ENCODE measurements around the gene OR52M1. TPM values are rescaled to one million over a fixed set of nuclear protein-coding genes. Genes with fewer than 3 reads are reported as not detected.
"Not testable (repeated sequence)": the region's sequence is repeated elsewhere in the genome, so short reads cannot be mapped to it uniquely, and the experiment has no call there.

The OR52M1 gene, protein sequence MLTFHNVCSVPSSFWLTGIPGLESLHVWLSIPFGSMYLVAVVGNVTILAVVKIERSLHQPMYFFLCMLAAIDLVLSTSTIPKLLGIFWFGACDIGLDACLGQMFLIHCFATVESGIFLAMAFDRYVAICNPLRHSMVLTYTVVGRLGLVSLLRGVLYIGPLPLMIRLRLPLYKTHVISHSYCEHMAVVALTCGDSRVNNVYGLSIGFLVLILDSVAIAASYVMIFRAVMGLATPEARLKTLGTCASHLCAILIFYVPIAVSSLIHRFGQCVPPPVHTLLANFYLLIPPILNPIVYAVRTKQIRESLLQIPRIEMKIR
- not detected for polyA plus RNA-seq (ENCODE audit: insufficient read length in 10 of 10)
- long read RNA-seq, donor 1: 0 reads
- long read RNA-seq, donor 2: 0 reads
- long read RNA-seq, donor 3: 0 reads
- long read RNA-seq, donor 4: 0 reads
- long read RNA-seq, donor 5: 0 reads
- long read RNA-seq, donor 6: 0 reads
- long read RNA-seq, donor 7: 0 reads
- long read RNA-seq, donor 8: 0 reads
- long read RNA-seq, donor 9: 0 reads

DNA sequence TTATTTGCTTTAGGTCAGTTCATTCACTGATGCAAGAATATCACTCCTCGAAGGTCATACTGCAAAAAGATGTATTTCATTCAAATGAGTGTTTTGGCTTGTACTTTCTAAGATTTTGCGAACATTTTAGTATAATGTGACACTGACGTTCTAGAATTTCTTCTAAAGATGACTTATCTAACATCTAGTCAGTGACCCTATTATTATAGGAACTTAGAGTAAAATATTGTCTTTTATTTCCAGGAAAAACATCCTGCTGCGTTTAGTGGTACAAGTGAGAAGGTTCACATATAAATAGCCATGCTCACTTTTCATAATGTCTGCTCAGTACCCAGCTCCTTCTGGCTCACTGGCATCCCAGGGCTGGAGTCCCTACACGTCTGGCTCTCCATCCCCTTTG lies at the start of gene OR52M1:
Gene OR52M1, plus strand, starts transcription at position 301 of the 400 bp plus-strand sequence. Its CDS starts 0 bp downstream, at position 301.
- no peak for DNase-seq

DNA sequence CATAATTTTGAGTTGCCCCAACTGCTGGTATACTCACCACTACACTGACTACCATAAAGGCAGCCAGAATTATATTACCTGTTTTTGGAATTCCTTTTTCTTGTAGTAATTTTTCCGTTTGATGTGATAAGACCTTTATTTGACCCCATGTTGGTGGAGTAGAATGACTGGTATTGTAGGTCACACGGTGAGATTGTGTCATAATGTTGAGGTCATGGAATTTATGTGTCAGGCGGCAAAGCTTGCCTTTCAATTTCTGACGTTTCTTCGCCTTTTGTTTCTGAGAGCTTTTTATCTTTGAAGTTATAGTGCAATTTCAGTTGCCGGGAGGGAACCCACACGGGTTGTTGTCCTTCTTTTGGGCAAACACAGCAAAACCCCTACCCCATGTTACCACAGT lies 49.5 kb upstream of the OR52M1 start:
- peak in 1 of 3 donors; percentile 2 for DNase-seq

DNA sequence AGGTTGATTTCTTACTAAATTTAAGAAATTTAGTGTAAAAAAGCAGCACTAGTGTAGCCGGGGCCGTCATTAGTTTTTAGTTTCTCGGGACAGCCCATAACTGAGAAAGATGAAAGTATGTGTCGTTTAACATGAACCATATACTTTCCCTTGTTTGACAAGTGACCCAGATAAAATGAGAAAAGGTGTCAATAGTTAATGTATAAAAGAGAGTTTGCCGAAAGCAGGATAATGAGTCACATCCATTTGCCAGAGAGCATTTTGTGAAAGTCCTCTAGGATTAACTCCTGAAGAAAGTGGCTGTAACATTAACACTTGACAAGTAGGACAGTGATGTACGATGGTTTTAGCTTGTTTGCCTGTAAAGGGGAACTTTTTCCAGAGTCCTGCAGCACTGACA lies 49.0 kb upstream of the OR52M1 start:
- DNase-seq: no peak

DNA sequence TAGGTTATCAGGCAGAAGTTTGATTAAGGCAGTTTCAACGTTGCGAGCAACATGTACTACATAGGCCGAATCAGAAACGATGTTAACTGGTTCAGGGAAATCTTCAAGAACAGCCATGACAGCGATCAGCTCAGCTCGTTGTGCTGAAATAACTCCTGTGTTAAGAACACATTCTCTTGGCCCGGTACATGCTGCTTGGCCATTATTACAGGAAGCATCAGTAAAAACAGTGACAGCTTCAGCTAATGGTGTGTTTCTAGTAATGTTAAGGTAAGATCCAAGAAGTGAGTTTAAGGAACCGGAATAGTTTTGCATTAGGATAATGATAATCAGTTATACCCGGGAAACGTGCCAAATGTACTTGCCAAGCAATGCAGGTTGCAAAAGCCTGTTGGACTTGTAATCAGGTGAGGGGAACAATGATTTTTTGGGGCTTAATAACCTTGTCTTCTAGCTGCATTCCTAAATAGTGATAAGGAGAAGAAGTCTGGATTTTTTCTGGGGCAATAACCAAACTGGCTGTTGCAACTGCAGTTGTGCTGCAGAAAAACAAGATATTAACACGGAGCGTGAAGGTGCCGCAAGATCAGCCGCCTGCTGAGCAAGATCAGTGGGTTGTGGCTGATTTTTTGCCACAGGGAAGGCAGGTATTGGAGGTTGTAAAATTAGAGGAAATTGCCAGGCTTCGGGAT lies 48.3 kb upstream of the OR52M1 start:
- peak in 2 of 3 donors; percentile 2 to 6 for DNase-seq

DNA sequence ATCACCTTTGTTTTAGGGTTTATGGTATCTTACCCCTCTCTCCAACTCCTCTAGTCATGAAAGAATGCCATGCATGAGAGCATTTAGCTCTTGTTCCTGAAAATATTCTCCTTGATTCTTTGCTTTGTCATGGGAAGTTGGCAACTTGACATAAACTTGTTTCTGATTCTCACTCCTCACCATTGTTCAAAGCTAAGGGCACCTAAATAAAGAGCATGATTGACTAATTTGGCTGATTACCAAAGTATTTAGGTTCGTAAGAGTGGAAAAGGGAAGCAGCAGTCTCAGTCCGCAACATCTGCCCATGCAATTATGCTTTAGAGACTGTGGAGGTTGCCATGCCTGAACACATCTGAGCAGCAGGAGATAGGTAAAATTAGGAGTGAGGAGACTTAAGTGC lies 36.1 kb upstream of the OR52M1 start:
- no peak for DNase-seq

DNA sequence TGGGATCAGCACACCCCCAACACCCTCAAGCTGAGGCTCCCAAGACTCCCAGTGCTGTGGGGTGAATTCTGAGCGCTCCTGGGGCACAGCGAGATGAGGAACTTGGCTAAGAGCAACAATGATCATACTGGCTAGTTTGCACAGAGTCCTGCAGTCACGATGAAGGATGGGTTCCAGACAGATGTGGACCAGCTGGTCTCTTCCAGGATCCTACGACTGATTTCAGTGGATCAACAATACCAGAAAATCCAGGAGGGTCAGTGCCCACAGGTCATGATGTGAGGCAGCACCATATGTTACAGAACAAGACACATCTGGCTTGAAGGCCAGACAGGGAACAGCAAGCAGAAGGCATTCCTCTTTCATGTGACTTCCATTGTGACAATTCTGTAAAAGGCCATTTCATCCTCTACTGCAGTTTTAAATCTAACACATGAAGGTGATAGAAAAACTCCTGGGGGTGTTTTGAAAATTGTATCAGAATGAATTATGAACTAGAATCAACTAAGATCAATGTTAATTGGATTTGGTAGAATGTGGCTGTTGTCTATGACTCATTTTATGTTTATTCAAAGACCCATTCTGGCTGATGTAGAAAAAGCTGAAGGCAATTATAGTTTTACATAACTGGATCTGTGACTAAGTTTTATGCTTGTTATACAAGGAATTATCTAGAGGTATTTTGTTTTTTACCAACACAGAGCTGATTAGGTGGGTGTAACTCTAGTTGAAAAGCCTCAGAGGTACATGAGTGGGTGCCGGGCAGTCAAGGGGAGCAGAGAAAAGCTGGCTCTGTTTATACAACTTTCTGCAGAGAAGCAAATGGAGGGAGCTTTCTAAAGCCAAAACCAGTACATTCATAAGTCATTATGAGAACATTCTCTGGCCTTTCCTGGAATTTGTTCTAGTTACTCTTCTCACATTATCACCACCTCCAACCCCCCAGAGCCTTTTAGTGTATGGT lies 33.4 kb upstream of the OR52M1 start:
- no peak for DNase-seq

DNA sequence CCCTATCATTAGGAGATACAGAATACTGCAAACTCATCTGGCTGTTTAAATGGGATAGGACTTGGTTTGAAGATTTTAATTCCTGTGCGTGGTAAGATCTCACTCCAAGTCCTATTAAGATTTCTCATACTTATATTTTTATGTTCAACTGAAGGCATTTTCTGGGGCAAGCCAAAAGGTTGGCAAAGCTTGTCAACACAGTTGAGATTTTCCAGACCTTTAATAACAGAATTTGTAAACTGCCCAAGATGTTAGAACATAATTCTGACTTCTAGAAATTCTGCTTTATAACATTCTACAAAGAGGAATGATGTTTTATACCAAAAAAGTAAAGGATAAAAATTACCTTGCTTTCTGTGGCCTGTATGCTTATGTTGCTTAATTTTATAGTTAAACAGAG lies 30.8 kb upstream of the OR52M1 start:
- no peak for DNase-seq

DNA sequence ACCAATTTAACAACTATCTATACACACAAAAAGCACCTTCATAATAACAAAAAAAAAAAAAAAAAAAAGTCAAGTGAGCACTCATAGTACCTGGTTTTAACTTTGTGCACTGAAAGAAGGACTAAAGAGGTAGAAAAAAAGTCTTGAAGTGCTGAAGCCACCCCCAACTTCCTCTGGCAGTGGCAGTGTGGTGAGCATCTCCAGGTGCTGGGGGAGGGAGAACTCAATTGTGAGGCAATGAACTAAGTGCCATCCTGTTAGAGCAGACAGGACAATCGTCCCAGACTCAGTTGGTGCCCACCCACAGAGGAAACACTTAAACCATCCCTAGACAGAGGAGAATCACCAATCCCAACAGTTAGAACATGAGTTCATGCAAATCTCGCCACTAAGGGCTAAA lies 22.7 kb upstream of the OR52M1 start:
- no peak for DNase-seq

DNA sequence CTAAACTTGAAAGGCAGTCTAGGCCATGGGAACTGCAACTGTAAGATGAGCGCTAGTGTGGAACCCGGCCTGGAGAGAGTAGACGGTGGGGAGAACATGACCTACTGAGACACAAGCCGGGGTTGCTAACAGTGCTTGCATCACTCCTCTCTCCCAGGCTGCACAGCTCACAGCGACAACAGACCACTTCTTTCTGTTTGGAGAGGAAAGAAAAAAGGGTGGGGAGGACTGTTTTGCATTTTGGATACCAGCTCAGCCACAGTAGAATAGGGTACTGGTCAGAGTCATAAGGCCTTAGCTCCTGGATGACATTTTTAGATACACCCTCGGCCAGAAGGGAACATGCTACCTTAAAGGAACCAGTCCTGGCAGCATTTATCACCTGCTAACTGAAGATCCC lies 22.2 kb upstream of the OR52M1 start:
- no peak for DNase-seq

DNA sequence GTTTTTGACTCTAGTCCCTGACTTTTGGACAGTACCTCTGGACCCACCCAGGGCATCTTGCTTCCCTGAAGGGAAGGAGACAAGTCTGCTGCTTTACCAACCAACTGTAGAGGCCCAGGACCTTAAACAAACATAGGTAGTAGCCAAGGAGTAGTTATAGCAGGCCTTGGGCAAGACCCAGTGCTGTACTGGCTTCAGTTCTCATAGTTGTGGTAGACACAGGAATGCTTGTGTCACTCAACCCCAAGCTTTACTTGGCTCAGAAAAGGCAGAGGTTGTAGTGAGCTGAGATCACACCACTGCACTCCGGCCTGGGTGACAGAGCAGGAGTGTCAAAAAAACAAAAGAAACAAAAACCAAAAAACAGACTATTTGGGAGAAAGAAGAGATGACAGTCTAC lies 21.3 kb upstream of the OR52M1 start:
- no peak for DNase-seq

DNA sequence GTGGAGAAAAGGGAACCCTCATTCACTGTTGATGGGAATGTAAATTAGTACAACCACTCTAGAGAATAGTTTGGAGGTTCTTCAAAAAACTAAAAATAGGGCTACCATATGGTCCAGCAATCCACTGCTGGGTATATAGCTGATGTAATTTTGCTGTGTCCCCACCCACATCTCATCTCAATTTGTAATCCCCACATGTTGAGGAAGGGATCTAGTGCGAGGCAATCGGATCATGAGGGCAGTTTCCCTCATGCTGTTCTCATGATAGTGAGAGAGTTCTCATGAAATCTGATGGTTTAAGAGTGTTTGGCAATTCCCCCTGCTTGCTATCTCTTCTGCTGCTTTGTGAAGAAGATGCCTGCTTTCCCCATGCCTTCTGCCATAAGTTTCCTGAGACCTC lies 17.1 kb upstream of the OR52M1 start:
- no peak for DNase-seq

DNA sequence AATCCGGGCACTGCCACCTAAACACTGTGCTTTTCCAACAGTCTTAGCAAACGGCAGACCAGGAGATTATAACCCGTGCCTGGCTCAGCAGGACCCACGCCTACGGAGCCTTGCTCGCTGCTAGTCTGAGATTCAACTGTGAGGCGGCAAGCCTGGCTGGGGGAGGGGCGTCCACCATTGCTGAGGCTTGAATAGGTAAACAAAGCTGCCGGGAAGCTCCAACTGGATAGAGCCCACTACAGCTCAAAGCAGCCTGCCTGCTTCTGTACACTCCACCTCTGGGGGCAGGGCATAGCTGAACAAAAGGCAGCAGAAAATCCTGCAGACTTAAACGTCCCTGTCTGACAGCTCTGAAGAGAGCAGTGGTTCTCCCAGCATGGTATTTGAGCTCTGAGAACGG lies 13.3 kb upstream of the OR52M1 start:
- DNase-seq: not testable (repeated sequence)

DNA sequence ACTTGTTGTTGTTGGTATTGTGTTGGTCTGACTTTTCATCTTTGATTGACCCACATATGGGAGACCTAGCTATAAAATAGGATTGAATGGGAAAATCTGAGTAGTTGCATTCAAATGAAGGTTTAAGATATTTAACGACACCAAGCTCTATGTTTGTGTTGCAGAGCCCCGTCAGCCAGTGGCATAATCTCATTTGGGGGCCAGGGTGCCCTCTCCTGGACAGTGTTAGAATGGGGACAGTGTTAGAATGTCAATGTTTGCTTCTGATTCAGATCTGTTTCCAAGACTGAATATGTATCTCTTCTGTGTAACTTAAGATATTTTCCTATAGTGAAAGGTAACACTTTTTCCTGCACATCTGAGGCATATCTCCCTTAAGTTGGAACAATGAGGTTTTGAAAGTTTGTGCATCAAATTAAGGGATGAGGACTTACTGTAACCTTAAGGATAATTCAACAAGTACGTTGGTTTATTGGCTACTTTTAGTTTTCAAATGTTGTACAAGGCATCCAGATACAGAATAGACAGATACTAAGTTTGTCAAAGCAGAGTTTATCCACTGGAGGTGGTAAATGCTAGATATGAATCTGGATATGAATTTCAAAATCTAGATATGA lies 5.3 kb upstream of the OR52M1 start:
- peak in 2 of 3 donors; percentile 1 to 9 for DNase-seq

DNA sequence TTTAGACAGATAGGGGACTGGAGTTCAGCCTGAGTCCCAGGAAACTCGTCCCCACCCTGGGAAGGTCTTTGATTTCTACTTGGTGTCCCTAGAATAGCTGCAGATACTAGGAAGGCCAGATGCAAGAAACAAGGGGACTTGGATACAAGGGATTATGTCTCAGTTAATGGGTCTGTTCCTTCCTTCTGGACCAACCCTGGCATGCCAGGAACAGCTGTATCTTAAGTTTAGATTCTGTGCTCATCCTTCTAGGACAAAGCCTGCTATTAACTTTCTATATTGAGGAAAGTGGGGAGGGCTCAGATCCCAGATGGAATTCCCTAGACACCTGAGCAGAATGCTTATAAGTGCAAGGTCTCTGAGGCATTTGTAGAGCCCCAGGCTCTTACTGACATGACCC lies 3.9 kb upstream of the OR52M1 start:
- no peak for DNase-seq

DNA sequence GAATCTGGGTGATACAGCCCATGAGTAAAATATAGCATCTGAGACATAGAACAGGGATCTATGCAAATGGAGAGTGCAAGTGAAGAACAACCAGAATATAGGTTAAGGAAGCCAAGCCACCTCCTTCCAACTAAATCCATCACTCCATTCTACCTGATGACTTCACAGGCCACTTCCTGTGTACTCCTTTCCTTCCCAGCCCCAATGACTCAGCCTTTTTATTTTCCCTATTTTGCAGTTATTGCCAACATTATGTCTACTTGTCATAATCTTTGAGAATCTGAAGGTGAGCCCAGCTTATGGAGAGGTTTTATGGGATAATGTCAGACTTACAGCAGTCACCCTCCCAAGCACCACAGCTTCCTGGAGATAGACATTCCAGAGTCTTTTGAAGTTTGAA lies 1.4 kb upstream of the OR52M1 start:
- no peak for DNase-seq

DNA sequence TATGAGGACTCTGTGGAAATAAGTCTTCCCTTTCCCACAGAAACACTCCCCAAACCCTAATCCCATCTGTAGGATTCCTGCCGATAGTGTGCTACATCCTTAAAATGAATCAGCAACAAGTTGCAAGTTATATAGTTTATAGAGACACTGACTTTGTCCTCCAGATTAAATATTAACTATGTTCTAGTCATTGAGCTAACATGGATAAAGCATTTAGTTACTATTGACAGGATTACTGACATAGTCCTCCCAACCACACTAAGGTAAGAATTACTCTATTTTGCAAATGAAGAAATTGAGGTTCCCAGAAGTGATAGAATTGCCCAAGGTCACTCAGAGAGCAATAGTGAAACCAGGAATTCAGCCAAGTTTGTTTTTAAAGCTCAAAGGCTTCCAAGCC lies 1.9 kb downstream of the OR52M1 start:
- no peak for DNase-seq

DNA sequence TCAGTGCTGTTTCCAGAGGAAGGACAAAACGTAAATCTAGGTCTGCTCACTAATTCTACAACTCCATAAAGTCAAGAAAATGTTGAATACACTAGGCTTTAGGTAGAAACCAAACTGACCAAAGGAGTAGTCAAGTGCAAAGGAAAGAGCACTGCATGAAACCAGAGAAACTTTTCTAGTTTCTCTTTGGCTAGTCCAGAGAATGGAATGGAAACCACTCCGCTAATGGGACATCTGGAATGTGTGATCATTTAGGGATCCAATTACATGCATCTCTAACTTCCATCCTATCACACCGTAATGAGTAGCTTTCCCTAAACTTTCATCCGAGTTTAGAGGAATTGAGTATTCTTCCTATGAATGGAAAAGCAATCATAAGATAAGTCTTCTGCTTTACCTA lies 2.4 kb downstream of the OR52M1 start:
- no peak for DNase-seq

DNA sequence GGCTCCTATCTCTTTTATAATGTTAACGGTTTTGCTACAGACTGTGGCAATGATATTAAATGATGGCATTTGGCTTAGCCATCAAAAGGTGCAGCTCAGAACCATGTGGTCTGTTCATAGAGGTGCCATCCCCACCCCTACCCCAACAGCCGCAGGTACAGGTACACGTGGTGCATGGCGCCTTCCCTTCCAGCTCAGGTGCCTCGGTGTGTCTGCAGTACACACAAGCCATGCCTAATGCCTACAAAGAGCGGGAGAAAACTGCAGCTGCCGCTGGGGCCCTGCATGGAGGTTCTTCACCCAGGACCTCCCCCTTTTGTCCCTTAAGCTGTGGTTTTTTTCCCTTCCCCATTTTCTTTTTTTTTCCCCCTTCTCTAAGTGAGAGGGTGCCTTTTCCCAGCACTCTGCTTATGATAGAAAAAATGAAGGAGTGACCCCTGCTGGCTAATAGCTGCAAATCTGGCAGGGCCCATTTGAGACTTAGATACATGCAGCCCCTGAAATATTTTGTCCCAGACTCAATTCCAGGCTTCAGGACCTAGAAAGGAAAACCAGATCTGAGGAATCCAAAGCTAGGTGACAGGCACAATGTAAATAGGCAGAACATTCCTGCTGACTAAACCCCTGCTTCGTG lies 6.5 kb downstream of the OR52M1 start:
- DNase-seq: no peak

DNA sequence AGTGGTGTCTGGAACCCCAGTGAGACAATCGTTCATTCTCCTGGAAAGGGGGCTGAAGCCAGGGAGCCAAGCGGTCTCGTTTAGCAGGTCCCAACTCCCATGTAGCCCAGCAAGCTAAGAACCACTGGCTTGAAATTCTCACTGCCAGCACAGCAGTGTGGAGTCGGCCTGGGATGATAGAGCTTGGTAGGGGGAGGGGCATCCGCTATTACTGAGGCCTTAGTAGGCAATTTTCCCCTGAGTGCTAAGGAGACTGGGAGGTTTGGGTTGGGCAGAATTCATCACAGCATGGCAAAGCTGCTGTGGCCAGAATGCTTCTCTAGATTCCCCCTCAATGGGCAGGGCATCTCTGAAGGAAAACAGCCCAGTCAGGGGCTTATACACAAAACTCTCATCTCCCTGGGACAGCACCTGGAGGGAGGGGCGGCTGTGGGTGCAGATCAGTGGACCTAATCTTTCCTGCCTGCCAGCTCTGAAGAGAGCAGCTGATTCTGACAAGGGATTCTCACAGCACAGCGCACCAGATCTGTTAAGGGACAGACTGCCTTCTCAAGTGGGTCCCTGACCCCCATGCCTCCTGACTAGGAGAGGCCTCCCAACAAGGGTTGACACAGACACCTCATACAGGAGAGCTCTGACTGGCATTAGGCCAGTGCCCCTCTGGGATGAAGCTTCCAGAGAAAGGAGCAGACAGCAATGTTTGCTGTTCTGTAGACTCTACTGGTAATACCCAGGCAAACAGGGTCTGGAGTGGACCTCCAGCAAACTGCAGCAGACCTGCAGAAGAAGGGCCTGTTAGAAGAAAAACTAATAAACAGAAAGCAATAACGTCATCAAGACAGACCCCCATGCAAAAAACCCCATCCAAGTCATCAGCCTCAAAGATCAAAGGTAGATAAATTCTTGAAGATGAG lies 14.8 kb downstream of the OR52M1 start:
- no peak for DNase-seq

DNA sequence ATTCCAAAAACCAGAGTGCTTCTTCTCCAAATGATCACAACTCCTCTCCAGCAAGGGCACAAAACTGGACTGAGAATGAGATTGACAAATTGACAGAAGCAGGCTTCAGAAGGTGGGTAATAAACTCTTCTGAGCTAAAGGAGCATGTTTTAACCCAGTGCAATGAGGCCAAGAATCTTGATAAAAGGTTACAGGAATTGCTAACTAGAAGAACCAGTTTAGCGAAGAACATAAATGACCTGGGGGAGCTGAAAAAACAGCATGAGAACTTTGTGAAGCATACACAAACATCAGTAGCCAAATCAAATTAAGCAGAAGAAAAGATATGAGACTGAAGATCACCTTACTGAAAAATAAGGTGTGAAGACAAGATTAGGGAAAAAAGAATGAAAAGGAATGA lies 15.5 kb downstream of the OR52M1 start:
- no peak for DNase-seq
